ENCODE data around the gene NRL. TPM values are rescaled to one million over a fixed set of nuclear protein-coding genes. Genes with fewer than 3 reads are reported as not detected.

NRL gene
- total and polyA plus RNA-seq, 7 donors = 1.2 to 5.1 (median 2.4) TPM

- Histone ChIP-seq H3K36me3 (ENCODE audit: insufficient read depth in 1 of 2, low read depth in 1 of 2) (no peaks in the 10 kb centered on the region), H3K4me1 (peaks cover 6% of the 10 kb centered on the region), H3K9me3 (no peaks in the 10 kb centered on the region), H3K27me3 (ENCODE audit: insufficient read depth in 3 of 3, low read length in 2 of 3) (no peaks in the 10 kb centered on the region), H3K4me3 (peak overlapping the region; percentile 80), H3K27ac (peak overlapping the region; percentile 75)
- WGBS, 3 donors = 82 to 86% (median 84%) methylated on average over 19 of the region's 19 CpGs
- no peak for TF ChIP-seq CTCF (IDR thresholded peaks at IDR 0.05)
- intact Hi-C loops (cut with DNase I) = loop anchor here in 1 of 2 donors (5.0 to 10.0 kb wide), 2 partner anchors 81 to 119 kb away; no protein-coding TSS in a partner anchor
- no peak for DNase-seq
- no peak for ATAC-seq
Observed at GRCh38 chr14:24093207-24093900, 21.4 kb downstream of the NRL start.

- DNase-seq (no peak), ATAC-seq (no peak)
- intact Hi-C loops (cut with DNase I) = loop anchor here in 1 of 2 donors (5.0 to 10.0 kb wide), 2 partner anchors 80 to 118 kb away; no protein-coding TSS in a partner anchor
- Histone ChIP-seq H3K36me3 (ENCODE audit: insufficient read depth in 1 of 2, low read depth in 1 of 2) (no peaks in the 10 kb centered on the region), H3K9me3 (no peaks in the 10 kb centered on the region), H3K27me3 (ENCODE audit: insufficient read depth in 3 of 3, low read length in 2 of 3) (no peaks in the 10 kb centered on the region), H3K4me3 (no peak overlapping the region), H3K4me1 (peaks cover 6% of the 10 kb centered on the region), H3K27ac (no peak overlapping the region)
- WGBS, 3 donors = 83 to 92% (median 86%) methylated on average over 4 of the region's 4 CpGs
- TF ChIP-seq CTCF (IDR thresholded peaks at IDR 0.05) = no peak
Observed at GRCh38 chr14:24092505-24093206, 22.1 kb downstream of the NRL start.

- no peak overlapping the region for H3K4me3 ChIP-seq
- no peak overlapping the region for H3K27ac ChIP-seq
- H3K36me3 ChIP-seq (ENCODE audit: insufficient read depth in 1 of 2, low read depth in 1 of 2) = no peaks in the 10 kb centered on the region
- no peaks in the 10 kb centered on the region for H3K27me3 ChIP-seq (ENCODE audit: insufficient read depth in 3 of 3, low read length in 2 of 3)
- DNase-seq (no peak), ATAC-seq (no peak)
- H3K4me1 ChIP-seq = peaks cover 6% of the 10 kb centered on the region
- H3K9me3 ChIP-seq = no peaks in the 10 kb centered on the region
- intact Hi-C loops (cut with DNase I) = loop anchor here in 1 of 2 donors (5.0 to 10.0 kb wide), 2 partner anchors 80 to 117 kb away; no protein-coding TSS in a partner anchor
- no peak for TF ChIP-seq CTCF (IDR thresholded peaks at IDR 0.05)
Observed at GRCh38 chr14:24092110-24092504, 22.6 kb downstream of the NRL start.

GRCh38 chr14:24089890-24090289 is 24.9 kb downstream of the NRL start:
- no peaks in the 10 kb centered on the region for H3K27me3 ChIP-seq (ENCODE audit: insufficient read depth in 3 of 3, low read length in 2 of 3)
- H3K4me3 ChIP-seq = no peak overlapping the region
- no peak for TF ChIP-seq CTCF (IDR thresholded peaks at IDR 0.05)
- 88 to 92% (median 92%) methylated on average over 4 to 6 of the region's 6 CpGs for WGBS, 3 donors
- intact Hi-C loops (cut with DNase I) = loop anchor here (1.0 to 10.0 kb wide), 5 partner anchors 31 to 115 kb away; no protein-coding TSS in a partner anchor
- no peaks in the 10 kb centered on the region for H3K9me3 ChIP-seq
- ATAC-seq (no peak), DNase-seq (no peak)
- H3K36me3 ChIP-seq (ENCODE audit: insufficient read depth in 1 of 2, low read depth in 1 of 2) = no peaks in the 10 kb centered on the region
- no peak overlapping the region for H3K27ac ChIP-seq
- H3K4me1 ChIP-seq = peaks cover 3% of the 10 kb centered on the region
